Glutamatergic neuron (in vitro differentiated cells): ENCODE measurements around the gene FAM217B. TPM values are rescaled to one million over a fixed set of nuclear protein-coding genes. Genes with fewer than 3 reads are reported as not detected.

Source experiments
- DNase-seq: peaks from one replicate; pipeline ENCODE4 v3.0.0; 2022
- H3K27ac Mint-ChIP-seq: one replicate; pipeline ENCODE4 v1.8.0; 2020; ENCODE audit warnings: mild to moderate bottlenecking, mixed read lengths, inconsistent platforms; ENCODE audit not compliant: unreplicated experiment
- H3K27me3 Mint-ChIP-seq: one replicate; pipeline ENCODE4 v1.8.0; 2020; ENCODE audit warnings: mild to moderate bottlenecking, moderate library complexity, mixed read lengths, inconsistent platforms; ENCODE audit not compliant: unreplicated experiment
- H3K36me3 Mint-ChIP-seq: one replicate; pipeline ENCODE4 v1.8.0; 2020; ENCODE audit warnings: mild to moderate bottlenecking, mixed read lengths, inconsistent platforms; ENCODE audit not compliant: unreplicated experiment
- H3K4me1 Mint-ChIP-seq: one replicate; pipeline ENCODE4 v1.8.0; 2020; ENCODE audit warnings: mild to moderate bottlenecking, low read depth, mixed read lengths, inconsistent platforms; ENCODE audit not compliant: unreplicated experiment
- H3K4me3 Mint-ChIP-seq: one replicate; pipeline ENCODE4 v1.8.0; 2020; ENCODE audit warnings: mild to moderate bottlenecking, mixed read lengths, inconsistent platforms; ENCODE audit not compliant: unreplicated experiment
- H3K9me3 Mint-ChIP-seq: one replicate; pipeline ENCODE4 v1.8.0; 2020; ENCODE audit warnings: mild to moderate bottlenecking, moderate library complexity, mixed read lengths, inconsistent platforms; ENCODE audit not compliant: unreplicated experiment
- CTCF ChIP-seq: fragments of 200-600 bp; sonication (generic); IDR thresholded peaks from one replicate; pipeline ENCODE4 v1.5.0; 2021; ENCODE audit not compliant: partially characterized antibody, unreplicated experiment
- total RNA-seq: library from RNA; stranded (reverse); fragmentation: NEBNext Ultra II Directional; extraction: Animal tissue kit (Norgen Biotek cat#: 25700); gene quantifications from one replicate; pipeline ENCODE4 v1.2.1, GENCODE V29; 2021; ENCODE audit not compliant: unreplicated experiment

Gene FAM217B
- total RNA-seq, 1 donor from 2014 or later = 14.8 TPM

- DNase-seq = no peak
- H3K27me3 Mint-ChIP-seq = no peaks in the 10 kb centered on the region
- H3K4me1 Mint-ChIP-seq = no peaks in the 10 kb centered on the region
- no peak for TF ChIP-seq CTCF
- H3K4me3 Mint-ChIP-seq = no peak overlapping the region
- H3K9me3 Mint-ChIP-seq = no peaks in the 10 kb centered on the region
- no peak overlapping the region for H3K27ac Mint-ChIP-seq
- no peaks in the 10 kb centered on the region for H3K36me3 Mint-ChIP-seq
These were observed 14.8 kb upstream of the FAM217B start for GRCh38 chr20:59925359-59925758.

- H3K4me3 Mint-ChIP-seq = no peak overlapping the region
- H3K27ac Mint-ChIP-seq = no peak overlapping the region
- H3K36me3 Mint-ChIP-seq = no peaks in the 10 kb centered on the region
- no peaks in the 10 kb centered on the region for H3K27me3 Mint-ChIP-seq
- no peaks in the 10 kb centered on the region for H3K9me3 Mint-ChIP-seq
- no peak for TF ChIP-seq CTCF
- no peak for DNase-seq
- H3K4me1 Mint-ChIP-seq = no peaks in the 10 kb centered on the region
These were observed 14.3 kb upstream of the FAM217B start for GRCh38 chr20:59925899-59926298.

- no peak for DNase-seq
- H3K27me3 Mint-ChIP-seq = no peaks in the 10 kb centered on the region
- H3K36me3 Mint-ChIP-seq = no peaks in the 10 kb centered on the region
- no peak overlapping the region for H3K27ac Mint-ChIP-seq
- H3K4me3 Mint-ChIP-seq = peak overlapping the region; percentile 67
- peaks cover 3% of the 10 kb centered on the region for H3K9me3 Mint-ChIP-seq
- H3K4me1 Mint-ChIP-seq = no peaks in the 10 kb centered on the region
- TF ChIP-seq CTCF = no peak
These were observed 8.5 kb upstream of the FAM217B start for GRCh38 chr20:59931511-59932312.

- H3K27me3 Mint-ChIP-seq = no peaks in the 10 kb centered on the region
- H3K4me3 Mint-ChIP-seq = no peak overlapping the region
- no peak for TF ChIP-seq CTCF
- no peaks in the 10 kb centered on the region for H3K36me3 Mint-ChIP-seq
- no peaks in the 10 kb centered on the region for H3K4me1 Mint-ChIP-seq
- no peak overlapping the region for H3K27ac Mint-ChIP-seq
- no peak for DNase-seq
- H3K9me3 Mint-ChIP-seq = peaks cover 3% of the 10 kb centered on the region
These were observed 7.4 kb upstream of the FAM217B start for GRCh38 chr20:59932616-59933295.

GRCh38 chr20:59933296-59933848 lies 6.8 kb upstream of the FAM217B start, which contains the start of gene SYCP2:
Gene SYCP2, minus strand, starts transcription at chr20:59933637. Its CDS starts 11,224 bp downstream, at chr20:59922413.
- Mint-ChIP-seq H3K27me3 (peaks cover 2% of the 10 kb centered on the region), H3K9me3 (peaks cover 3% of the 10 kb centered on the region), H3K4me3 (peak within 1 kb of the TSS; percentile 81), H3K4me1 (no peaks in the 10 kb centered on the region), H3K36me3 (no peaks in the 10 kb centered on the region), H3K27ac (no peak within 1 kb of the TSS)
- TF ChIP-seq CTCF = no peak
- no peak for DNase-seq
